A549 (cell line): ENCODE data around the gene COQ5.

Experiments used
- CTCF ChIP-seq: fragments of >200 bp; sonication (Bioruptor Twin); formaldehyde crosslinking; IDR thresholded peaks from 3 replicates; pipeline ENCODE4 v1.5.1; 2016
- KDM1A ChIP-seq: fragments of 200-600 bp; sonication (generic); IDR thresholded peaks from 2 replicates; pipeline ENCODE4 v1.6.1; 2016; ENCODE audit warnings: low read depth, mild to moderate bottlenecking
- POLR2A ChIP-seq: IDR thresholded peaks from 2 replicates; pipeline ENCODE4 v1.6.1; 2012; ENCODE audit warnings: mild to moderate bottlenecking, low read length
- REST ChIP-seq: fragments of 200-600 bp; sonication (generic); IDR thresholded peaks from 2 replicates; pipeline ENCODE4 v1.6.1; 2016; ENCODE audit warnings: antibody characterized with exemption, mild to moderate bottlenecking, moderate library complexity
- SMC3 ChIP-seq: fragments of >200 bp; sonication (Bioruptor Twin); formaldehyde crosslinking; IDR thresholded peaks from 3 replicates; pipeline ENCODE4 v1.6.1; 2018; ENCODE audit warnings: inconsistent platforms

- TF ChIP-seq POLR2A: no peak
- TF ChIP-seq CTCF: no peak
- no peak for TF ChIP-seq KDM1A
- no peak for TF ChIP-seq REST
- no peak for TF ChIP-seq SMC3
Observed at GRCh38 chr12:120490833-120491512, 38.0 kb downstream of the COQ5 start.
